Measurements from ENCODE around the gene PPP2R5D. TPM values are rescaled to one million over a fixed set of nuclear protein-coding genes. Genes with fewer than 3 reads are reported as not detected.

Gene PPP2R5D
- total and polyA plus RNA-seq, 2 of the 4 experiments (the other 2 are of a cell fraction): 55.6 to 68.8 TPM

- intact Hi-C loops (cut with micrococcal nuclease): no loop called here
- Histone ChIP-seq H3K4me3 (ENCODE audit: insufficient read depth, low read depth, low read length) (no peak overlapping the region), H3K4ac (ENCODE audit: low read depth, low read length) (no peak overlapping the region), H2BK15ac (ENCODE audit: low read depth, low read length) (no peak overlapping the region), H3K27ac (ENCODE audit: insufficient read depth, low read length) (no peak overlapping the region), H4K5ac (ENCODE audit: low read depth, low read length) (no peak overlapping the region), H3K79me1 (ENCODE audit: low read depth in 1 of 2, low read length in 2 of 2) (no peaks in the 10 kb centered on the region), H3K4me1 (ENCODE audit: control insufficient read depth, insufficient read depth, low read length) (no peaks in the 10 kb centered on the region), H2AFZ (replicated peaks; ENCODE audit: low read length, poor library complexity) (no peak overlapping the region), H3K9ac (ENCODE audit: low read depth, low read length) (no peak overlapping the region), H3K36me3 (ENCODE audit: control insufficient read depth, insufficient read depth, low read length) (peaks cover 5% of the 10 kb centered on the region), H3K4me2 (ENCODE audit: low read depth, low read length) (no peak overlapping the region), H3K9me3 (ENCODE audit: control insufficient read depth, insufficient read depth, low read length) (no peaks in the 10 kb centered on the region), H3K9me1 (ENCODE audit: insufficient read depth, low read length) (no peaks in the 10 kb centered on the region), H3K27me3 (ENCODE audit: control insufficient read depth, insufficient read depth, low read length) (no peaks in the 10 kb centered on the region), H4K91ac (ENCODE audit: insufficient read depth, low read depth, low read length) (no peak overlapping the region), H2BK120ac (ENCODE audit: low read depth, low read length) (no peak overlapping the region), H3K14ac (replicated peaks; ENCODE audit: low read depth, low read length) (no peak overlapping the region), H4K8ac (ENCODE audit: low read depth in 2 of 2, low read length in 2 of 2) (no peak overlapping the region), H4K20me1 (ENCODE audit: insufficient read depth, low read length) (no peaks in the 10 kb centered on the region), H2AK9ac (replicated peaks; ENCODE audit: low read depth, low read length, poor library complexity) (no peak overlapping the region), H2AK5ac (ENCODE audit: low read depth, low read length) (no peak overlapping the region), H3K23ac (ENCODE audit: low read depth, low read length) (no peak overlapping the region), H3K56ac (ENCODE audit: extremely low read depth, insufficient read depth, low read length) (no peak overlapping the region), H2BK20ac (ENCODE audit: low read depth, low read length) (no peak overlapping the region), H3K18ac (ENCODE audit: low read depth, low read length) (no peak overlapping the region), H2BK5ac (ENCODE audit: low read depth, low read length, poor library complexity, severe bottlenecking) (no peak overlapping the region)
- dilution Hi-C loops (cut with HindIII; ENCODE audit: low sequenced_read_pairs, unreplicated experiment): no loop called here
- ATAC-seq (ENCODE audit: low read depth) (no peak), DNase-seq (no peak)
- in situ Hi-C loops (cut with MboI; ENCODE audit: low sequenced_read_pairs): no loop called here
- POLR2A ChIA-PET (ENCODE audit: unreplicated experiment): no interaction called here
- TF ChIP-seq SMC3 (IDR thresholded peaks at IDR 0.05; ENCODE audit: low read depth, low read length) (no peak), ELK1 (IDR thresholded peaks at IDR 0.05; ENCODE audit: borderline replicate concordance, low read depth, low read length) (no peak), MAZ (IDR thresholded peaks at IDR 0.05; ENCODE audit: borderline replicate concordance, low read depth, low read length) (no peak), RFX5 (IDR thresholded peaks at IDR 0.05; ENCODE audit: low read depth, low read length) (no peak), POLR2A (IDR thresholded peaks at IDR 0.05; ENCODE audit: low read depth, low read length) (no peak), RCOR1 (IDR thresholded peaks at IDR 0.05; ENCODE audit: insufficient replicate concordance, low read length) (no peak), MXI1 (IDR thresholded peaks at IDR 0.05; ENCODE audit: borderline replicate concordance, low read depth, low read length) (no peak), USF2 (IDR thresholded peaks at IDR 0.05; ENCODE audit: low read depth, low read length) (no peak), MAFK (IDR thresholded peaks at IDR 0.05; ENCODE audit: low read depth, low read length) (no peak), CHD1 (IDR thresholded peaks at IDR 0.05; ENCODE audit: low read depth, low read length) (no peak), NFE2L2 (IDR thresholded peaks at IDR 0.05; ENCODE audit: low read depth, low read length) (no peak)
- TF ChIP-seq, protein P1, sequence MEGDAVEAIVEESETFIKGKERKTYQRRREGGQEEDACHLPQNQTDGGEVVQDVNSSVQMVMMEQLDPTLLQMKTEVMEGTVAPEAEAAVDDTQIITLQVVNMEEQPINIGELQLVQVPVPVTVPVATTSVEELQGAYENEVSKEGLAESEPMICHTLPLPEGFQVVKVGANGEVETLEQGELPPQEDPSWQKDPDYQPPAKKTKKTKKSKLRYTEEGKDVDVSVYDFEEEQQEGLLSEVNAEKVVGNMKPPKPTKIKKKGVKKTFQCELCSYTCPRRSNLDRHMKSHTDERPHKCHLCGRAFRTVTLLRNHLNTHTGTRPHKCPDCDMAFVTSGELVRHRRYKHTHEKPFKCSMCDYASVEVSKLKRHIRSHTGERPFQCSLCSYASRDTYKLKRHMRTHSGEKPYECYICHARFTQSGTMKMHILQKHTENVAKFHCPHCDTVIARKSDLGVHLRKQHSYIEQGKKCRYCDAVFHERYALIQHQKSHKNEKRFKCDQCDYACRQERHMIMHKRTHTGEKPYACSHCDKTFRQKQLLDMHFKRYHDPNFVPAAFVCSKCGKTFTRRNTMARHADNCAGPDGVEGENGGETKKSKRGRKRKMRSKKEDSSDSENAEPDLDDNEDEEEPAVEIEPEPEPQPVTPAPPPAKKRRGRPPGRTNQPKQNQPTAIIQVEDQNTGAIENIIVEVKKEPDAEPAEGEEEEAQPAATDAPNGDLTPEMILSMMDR (conservative IDR thresholded peaks at IDR 0.05; ENCODE audit: low read depth, low read length): no peak
- CTCF ChIA-PET: interaction anchor here (0.7 kb wide), 1 partner anchor 114 kb away, joined by 3 read pairs; no protein-coding TSS in a partner anchor
- BruUV-seq (replicated peaks): no TSS peak
Observed at GRCh38 chr6:42947950-42948349, 36.4 kb upstream of the PPP2R5D start.

All from IMR-90 (cell line).